Measurements from ENCODE around the gene GPR82. TPM values are rescaled to one million over a fixed set of nuclear protein-coding genes. Genes with fewer than 3 reads are reported as not detected.

The GPR82 gene
- total and polyA plus RNA-seq, 10 of the 15 experiments (the other 5 are each of a cell fraction or from before 2014, with no cell fraction given) = 0.23 to 1.7 (median 0.56) TPM

DNA sequence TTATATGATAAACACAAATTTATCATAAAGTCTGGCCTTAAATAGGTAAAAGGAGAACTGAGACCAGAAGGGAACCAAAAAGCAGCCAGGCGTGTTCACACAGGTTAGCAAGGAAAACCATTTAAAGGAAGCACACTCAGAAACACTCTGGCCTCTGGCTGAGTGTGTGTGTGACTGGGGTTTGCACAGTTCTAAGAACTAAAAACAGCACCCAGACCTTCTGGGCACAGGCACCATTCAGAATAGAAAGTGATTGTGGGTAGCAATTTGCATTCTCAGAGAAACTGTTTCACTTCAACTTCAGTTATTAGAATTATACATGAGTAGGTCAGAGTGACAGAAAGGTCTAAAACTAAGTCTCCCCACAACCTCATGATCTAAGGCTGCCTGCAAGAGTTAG is 10.0 kb downstream of the GPR82 start (continued):
- TF ChIP-seq, protein P1, sequence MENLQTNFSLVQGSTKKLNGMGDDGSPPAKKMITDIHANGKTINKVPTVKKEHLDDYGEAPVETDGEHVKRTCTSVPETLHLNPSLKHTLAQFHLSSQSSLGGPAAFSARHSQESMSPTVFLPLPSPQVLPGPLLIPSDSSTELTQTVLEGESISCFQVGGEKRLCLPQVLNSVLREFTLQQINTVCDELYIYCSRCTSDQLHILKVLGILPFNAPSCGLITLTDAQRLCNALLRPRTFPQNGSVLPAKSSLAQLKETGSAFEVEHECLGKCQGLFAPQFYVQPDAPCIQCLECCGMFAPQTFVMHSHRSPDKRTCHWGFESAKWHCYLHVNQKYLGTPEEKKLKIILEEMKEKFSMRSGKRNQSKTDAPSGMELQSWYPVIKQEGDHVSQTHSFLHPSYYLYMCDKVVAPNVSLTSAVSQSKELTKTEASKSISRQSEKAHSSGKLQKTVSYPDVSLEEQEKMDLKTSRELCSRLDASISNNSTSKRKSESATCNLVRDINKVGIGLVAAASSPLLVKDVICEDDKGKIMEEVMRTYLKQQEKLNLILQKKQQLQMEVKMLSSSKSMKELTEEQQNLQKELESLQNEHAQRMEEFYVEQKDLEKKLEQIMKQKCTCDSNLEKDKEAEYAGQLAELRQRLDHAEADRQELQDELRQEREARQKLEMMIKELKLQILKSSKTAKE (IDR thresholded peaks at IDR 0.05; ENCODE audit: low read depth, poor library complexity, severe bottlenecking) = peak; percentile 94
- TF ChIP-seq ZZZ3 (IDR thresholded peaks at IDR 0.05; ENCODE audit: control insufficient read depth, insufficient read length, low read depth) (no peak), EED (IDR thresholded peaks at IDR 0.05; ENCODE audit: low read depth) (peak; percentile 88), DPF2 (IDR thresholded peaks at IDR 0.05) (peak; percentile 87), CREM (IDR thresholded peaks at IDR 0.05; ENCODE audit: low read depth) (peak; percentile 73; the same call in 1 of the 2 replicates), NR2C1 (IDR thresholded peaks at IDR 0.05) (no peak), ZBED1 (IDR thresholded peaks at IDR 0.05; ENCODE audit: borderline replicate concordance) (peak; percentile 87; the same call in 1 of the 2 replicates), BMI1 (IDR thresholded peaks at IDR 0.05; ENCODE audit: borderline replicate concordance) (no peak), NFYA (IDR thresholded peaks at IDR 0.05; ENCODE audit: borderline replicate concordance, low read depth, low read length) (no peak), CBX5 (IDR thresholded peaks at IDR 0.05; ENCODE audit: low read depth) (peak; percentile 88), ZSCAN29 (IDR thresholded peaks at IDR 0.05) (no peak), KDM1A (IDR thresholded peaks at IDR 0.05; ENCODE audit: borderline replicate concordance) (no peak), JUNB (IDR thresholded peaks at IDR 0.05) (peak; percentile 63), FOS (IDR thresholded peaks at IDR 0.05; ENCODE audit: borderline replicate concordance, extremely low read depth, insufficient read length) (no peak), RUNX3 (IDR thresholded peaks at IDR 0.05; ENCODE audit: low read length) (peak; percentile 93), ZNF217 (IDR thresholded peaks at IDR 0.05) (peak; percentile 95), NFXL1 (IDR thresholded peaks at IDR 0.05; ENCODE audit: borderline replicate concordance) (no peak)
- TF ChIP-seq, protein P2, sequence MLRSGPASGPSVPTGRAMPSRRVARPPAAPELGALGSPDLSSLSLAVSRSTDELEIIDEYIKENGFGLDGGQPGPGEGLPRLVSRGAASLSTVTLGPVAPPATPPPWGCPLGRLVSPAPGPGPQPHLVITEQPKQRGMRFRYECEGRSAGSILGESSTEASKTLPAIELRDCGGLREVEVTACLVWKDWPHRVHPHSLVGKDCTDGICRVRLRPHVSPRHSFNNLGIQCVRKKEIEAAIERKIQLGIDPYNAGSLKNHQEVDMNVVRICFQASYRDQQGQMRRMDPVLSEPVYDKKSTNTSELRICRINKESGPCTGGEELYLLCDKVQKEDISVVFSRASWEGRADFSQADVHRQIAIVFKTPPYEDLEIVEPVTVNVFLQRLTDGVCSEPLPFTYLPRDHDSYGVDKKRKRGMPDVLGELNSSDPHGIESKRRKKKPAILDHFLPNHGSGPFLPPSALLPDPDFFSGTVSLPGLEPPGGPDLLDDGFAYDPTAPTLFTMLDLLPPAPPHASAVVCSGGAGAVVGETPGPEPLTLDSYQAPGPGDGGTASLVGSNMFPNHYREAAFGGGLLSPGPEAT (IDR thresholded peaks at IDR 0.05; ENCODE audit: low read depth) = peak; percentile 85
- TF ChIP-seq, protein P3, sequence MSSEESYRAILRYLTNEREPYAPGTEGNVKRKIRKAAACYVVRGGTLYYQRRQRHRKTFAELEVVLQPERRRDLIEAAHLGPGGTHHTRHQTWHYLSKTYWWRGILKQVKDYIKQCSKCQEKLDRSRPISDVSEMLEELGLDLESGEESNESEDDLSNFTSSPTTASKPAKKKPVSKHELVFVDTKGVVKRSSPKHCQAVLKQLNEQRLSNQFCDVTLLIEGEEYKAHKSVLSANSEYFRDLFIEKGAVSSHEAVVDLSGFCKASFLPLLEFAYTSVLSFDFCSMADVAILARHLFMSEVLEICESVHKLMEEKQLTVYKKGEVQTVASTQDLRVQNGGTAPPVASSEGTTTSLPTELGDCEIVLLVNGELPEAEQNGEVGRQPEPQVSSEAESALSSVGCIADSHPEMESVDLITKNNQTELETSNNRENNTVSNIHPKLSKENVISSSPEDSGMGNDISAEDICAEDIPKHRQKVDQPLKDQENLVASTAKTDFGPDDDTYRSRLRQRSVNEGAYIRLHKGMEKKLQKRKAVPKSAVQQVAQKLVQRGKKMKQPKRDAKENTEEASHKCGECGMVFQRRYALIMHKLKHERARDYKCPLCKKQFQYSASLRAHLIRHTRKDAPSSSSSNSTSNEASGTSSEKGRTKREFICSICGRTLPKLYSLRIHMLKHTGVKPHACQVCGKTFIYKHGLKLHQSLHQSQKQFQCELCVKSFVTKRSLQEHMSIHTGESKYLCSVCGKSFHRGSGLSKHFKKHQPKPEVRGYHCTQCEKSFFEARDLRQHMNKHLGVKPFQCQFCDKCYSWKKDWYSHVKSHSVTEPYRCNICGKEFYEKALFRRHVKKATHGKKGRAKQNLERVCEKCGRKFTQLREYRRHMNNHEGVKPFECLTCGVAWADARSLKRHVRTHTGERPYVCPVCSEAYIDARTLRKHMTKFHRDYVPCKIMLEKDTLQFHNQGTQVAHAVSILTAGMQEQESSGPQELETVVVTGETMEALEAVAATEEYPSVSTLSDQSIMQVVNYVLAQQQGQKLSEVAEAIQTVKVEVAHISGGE (CRISPR knock-in tag; IDR thresholded peaks at IDR 0.05) = no peak
- TF ChIP-seq, protein P4, sequence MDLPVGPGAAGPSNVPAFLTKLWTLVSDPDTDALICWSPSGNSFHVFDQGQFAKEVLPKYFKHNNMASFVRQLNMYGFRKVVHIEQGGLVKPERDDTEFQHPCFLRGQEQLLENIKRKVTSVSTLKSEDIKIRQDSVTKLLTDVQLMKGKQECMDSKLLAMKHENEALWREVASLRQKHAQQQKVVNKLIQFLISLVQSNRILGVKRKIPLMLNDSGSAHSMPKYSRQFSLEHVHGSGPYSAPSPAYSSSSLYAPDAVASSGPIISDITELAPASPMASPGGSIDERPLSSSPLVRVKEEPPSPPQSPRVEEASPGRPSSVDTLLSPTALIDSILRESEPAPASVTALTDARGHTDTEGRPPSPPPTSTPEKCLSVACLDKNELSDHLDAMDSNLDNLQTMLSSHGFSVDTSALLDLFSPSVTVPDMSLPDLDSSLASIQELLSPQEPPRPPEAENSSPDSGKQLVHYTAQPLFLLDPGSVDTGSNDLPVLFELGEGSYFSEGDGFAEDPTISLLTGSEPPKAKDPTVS (IDR thresholded peaks at IDR 0.05; ENCODE audit: low read depth, low read length) = no peak

All from GM12878 (cell line).